Measurements from ENCODE around the gene SBF1.

The SBF1 gene

DNA sequence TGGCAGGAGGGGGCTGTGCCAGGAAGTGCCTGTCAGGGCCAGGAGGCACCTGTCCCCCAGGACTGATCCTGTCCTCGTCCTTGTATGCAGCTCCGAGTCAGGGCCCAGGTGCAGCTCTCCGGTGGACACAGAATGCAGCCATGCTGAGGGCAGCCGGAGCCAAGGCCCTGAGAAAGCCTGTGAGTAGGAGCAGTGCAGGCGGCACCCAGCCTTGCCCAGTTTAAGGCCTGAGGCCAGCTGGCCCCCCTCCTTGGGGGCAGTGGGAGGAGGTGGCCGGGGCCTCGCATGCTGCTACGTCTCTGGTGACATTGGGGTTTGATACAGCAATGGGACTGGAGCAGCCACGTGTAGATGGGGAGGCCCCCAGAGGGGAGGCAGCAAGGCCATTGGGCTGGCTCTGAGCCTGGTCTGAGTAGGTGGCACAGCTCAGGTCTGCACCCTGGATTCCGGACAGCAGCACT is 34.9 kb downstream of the SBF1 start:
- DNase-seq (ENCODE audit: low read depth) = no peak
- TF ChIP-seq, protein P1, sequence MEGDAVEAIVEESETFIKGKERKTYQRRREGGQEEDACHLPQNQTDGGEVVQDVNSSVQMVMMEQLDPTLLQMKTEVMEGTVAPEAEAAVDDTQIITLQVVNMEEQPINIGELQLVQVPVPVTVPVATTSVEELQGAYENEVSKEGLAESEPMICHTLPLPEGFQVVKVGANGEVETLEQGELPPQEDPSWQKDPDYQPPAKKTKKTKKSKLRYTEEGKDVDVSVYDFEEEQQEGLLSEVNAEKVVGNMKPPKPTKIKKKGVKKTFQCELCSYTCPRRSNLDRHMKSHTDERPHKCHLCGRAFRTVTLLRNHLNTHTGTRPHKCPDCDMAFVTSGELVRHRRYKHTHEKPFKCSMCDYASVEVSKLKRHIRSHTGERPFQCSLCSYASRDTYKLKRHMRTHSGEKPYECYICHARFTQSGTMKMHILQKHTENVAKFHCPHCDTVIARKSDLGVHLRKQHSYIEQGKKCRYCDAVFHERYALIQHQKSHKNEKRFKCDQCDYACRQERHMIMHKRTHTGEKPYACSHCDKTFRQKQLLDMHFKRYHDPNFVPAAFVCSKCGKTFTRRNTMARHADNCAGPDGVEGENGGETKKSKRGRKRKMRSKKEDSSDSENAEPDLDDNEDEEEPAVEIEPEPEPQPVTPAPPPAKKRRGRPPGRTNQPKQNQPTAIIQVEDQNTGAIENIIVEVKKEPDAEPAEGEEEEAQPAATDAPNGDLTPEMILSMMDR (conservative IDR thresholded peaks at IDR 0.05; ENCODE audit: control insufficient read depth, insufficient read depth, low read depth, low read length) = no peak

DNA sequence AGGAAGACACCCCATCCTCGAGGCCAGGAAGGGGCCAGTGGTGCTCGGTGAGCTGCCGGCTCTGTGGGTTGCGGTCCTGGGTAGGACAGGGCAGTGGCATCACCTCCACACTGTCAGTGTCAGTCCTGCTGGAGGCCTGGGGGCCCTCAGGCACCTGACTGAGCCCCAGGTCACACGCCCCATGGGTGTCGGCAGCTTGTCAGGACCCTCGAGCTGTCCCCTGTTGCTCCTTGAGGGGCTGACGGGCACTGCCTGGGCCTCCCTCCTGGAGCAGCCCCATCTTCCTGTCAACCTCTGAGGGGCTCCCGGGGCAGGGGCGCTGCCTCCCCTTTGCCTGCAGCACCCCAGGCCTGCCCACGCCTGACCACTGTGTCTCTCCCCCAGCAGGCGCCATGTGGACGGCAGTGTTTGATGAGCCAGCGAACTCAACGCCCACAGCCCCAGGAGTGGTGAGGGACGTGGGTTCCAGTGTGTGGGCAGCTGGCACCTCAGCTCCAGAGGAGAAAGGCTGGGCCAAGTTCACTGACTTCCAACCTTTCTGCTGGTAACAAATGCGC is 35.4 kb downstream of the SBF1 start:
- H3K4me3 ChIP-seq (ENCODE audit: control insufficient read depth, low read depth, low read length) = no peak overlapping the region
- TF ChIP-seq, protein P1 (conservative IDR thresholded peaks at IDR 0.05; ENCODE audit: control insufficient read depth, insufficient read depth, low read depth, low read length) = no peak
- DNase-seq (ENCODE audit: low read depth) = no peak

More for the DNA sequence above, 34.9 kb downstream of the SBF1 start:
- no peak overlapping the region for H3K4me3 ChIP-seq (ENCODE audit: control insufficient read depth, low read depth, low read length)

DNA sequence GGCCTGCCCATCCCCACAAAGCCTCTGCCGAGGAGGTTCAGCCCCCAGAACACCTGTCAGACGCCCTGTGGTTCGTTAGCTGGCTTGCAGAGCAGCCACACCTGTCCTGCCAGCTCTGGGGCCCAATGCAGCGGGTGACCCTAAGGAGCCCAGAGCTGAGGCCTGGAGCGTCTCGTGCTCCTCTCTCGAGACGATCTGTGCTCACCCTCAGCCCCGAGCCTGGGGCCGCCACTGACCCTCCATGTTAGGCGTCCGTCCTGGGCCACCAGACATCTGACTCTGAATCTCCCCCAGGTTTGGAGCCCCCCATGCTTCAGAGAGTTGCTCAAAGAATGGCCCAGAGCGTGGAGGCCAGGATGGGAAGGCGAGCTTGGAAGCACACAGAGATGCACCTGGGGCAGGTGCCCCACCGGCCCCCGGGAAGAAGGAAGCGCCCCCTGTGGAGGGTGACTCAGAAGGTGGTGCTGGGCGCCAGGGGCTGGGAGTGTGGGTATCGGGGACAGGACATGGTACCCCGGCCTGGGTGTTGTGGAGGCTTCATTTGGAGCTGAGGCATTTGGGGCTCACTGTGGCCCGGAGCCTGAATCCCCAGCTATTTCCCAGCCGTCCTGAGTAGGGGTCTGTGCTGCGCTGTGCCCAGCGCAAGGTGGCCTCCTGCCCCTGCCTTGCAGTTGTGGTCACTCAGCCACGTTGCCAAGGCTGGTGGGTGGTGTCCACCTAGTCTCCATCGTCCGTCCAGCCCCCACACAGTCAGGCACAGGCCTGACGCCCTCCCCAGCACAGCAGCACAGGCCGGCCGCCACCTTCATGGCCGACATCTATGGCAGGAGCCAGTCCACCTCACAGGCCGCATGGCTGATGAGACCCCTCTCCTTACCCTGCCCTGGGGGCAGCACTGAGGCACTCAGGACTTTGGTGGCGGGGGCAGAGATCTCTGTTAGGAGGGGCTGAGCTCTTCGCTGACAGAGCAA is 36.2 kb downstream of the SBF1 start:
- H3K4me3 ChIP-seq (ENCODE audit: control insufficient read depth, low read depth, low read length) = no peak overlapping the region
- TF ChIP-seq, protein P1 (conservative IDR thresholded peaks at IDR 0.05; ENCODE audit: control insufficient read depth, insufficient read depth, low read depth, low read length) = no peak
- DNase-seq (ENCODE audit: low read depth) = no peak

DNA sequence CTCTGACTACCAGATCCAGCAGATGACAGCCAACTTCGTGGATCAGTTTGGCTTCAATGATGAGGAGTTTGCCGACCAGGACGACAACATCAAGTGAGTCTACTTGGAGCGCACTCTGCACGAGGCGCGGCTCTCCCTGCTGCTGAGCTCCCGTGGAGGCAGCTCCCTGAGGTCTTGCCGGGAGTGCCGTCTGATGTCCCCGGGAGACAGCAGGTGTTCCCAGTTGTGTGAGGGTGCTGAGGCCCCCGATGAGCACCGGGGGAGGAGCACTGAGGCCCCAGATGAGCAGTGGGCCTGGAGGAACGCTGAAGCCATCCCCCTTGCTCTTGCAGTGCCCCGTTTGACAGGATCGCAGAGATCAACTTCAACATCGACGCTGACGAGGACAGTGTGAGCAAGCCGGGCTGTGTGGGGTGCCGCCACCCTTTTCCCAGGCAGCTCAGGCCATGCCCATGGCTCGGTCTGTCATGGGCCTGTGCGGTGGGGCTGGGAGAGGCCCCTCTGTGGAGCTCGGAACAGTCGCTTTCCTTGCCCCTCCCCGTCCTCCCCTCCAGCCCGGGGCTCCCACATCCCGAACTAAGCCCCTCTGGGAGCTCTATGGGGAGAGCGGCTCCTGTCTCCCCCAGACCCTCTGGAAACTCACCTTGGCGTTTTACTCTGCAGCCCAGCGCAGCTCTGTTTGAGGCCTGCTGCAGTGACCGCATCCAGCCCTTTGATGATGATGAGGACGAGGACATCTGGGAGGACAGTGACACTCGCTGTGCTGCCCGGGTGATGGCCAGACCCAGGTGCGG is 37.1 kb downstream of the SBF1 start:
- DNase-seq (ENCODE audit: low read depth) = no peak
- TF ChIP-seq, protein P1 (conservative IDR thresholded peaks at IDR 0.05; ENCODE audit: control insufficient read depth, insufficient read depth, low read depth, low read length) = no peak
- H3K4me3 ChIP-seq (ENCODE audit: control insufficient read depth, low read depth, low read length) = no peak overlapping the region

DNA sequence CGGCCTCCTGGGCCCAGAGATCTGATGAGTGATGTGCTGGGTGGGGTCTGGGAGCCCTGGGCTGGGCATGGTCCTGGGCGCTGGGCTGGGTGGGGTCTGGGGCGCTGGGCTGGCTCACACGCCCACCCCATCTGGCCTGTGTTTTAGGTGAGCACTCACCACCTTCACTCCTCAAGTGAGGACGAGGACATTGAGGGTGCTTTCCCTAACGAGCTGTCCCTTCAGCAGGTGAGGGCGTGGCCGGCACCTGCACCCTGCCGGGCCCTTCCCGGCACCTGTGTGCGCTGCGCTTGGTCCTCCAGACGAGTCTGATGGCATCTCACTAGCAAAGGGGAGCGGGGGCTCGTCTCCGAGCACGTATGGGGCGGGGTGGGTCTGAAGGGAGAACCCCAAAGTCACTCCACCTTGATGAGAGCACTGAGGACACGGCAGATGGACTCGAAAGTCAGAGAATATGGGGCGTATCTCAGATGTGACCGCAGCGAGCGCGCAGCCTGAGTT is 37.9 kb downstream of the SBF1 start:
- DNase-seq (ENCODE audit: low read depth) = no peak

More for the DNA sequence above, 37.9 kb downstream of the SBF1 start:
- H3K4me3 ChIP-seq (ENCODE audit: control insufficient read depth, low read depth, low read length) = no peak overlapping the region
- TF ChIP-seq, protein P1 (conservative IDR thresholded peaks at IDR 0.05; ENCODE audit: control insufficient read depth, insufficient read depth, low read depth, low read length) = no peak

Measured in fibroblast of mammary gland (primary cell).